GM19193 (cell line): ENCODE data around the gene TRPM3.

Experiments
- POLR2A ChIP-seq: IDR thresholded peaks from 4 replicates; pipeline ENCODE4 v1.6.1; 2011; ENCODE audit not compliant: insufficient read depth, insufficient read length; ENCODE audit errors: extremely low read depth

TRPM3 gene

GRCh38 chr9:70491426-70492318 lies 629.7 kb downstream of the TRPM3 start:
- TF ChIP-seq POLR2A, result no peak

DNA sequence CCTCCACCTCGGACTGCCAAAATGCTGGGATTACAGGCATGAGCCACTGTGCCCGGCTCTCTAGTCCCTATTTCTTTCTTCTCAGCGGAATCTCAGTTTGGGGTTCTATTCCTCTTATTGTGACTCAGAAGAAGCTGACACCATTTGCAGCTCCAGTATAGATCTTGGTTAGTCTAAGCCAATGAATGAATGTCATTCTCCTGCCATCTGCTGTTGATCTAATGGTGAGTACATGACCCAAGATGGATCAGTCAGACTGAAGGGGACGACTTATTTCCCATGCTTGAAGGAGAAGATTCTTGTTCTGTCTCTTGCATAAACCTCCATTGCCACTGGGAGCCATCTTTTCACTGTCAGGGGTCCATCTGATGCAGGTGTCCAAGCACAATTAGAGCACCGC lies 630.9 kb downstream of the TRPM3 start:
- no peak for TF ChIP-seq POLR2A

DNA sequence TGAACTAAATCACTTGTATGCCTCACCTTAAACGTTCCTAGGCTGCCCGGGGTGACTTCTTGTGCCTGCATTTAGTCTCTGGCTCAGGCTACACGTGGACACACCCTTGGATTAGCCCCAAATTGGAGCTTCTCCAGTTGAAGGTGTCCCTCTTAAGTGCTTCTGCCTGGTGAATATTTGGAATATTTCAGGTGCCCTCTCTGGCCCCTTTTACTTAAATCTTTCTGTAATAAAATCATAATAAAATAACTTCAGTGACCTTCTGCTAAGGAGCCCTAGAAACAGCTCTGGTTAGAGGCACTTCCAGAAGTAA lies 632.7 kb downstream of the TRPM3 start:
- TF ChIP-seq POLR2A, result no peak

- TF ChIP-seq POLR2A, result no peak
Measured at GRCh38 chr9:70488098-70488792, 633.2 kb downstream of the TRPM3 start.

DNA sequence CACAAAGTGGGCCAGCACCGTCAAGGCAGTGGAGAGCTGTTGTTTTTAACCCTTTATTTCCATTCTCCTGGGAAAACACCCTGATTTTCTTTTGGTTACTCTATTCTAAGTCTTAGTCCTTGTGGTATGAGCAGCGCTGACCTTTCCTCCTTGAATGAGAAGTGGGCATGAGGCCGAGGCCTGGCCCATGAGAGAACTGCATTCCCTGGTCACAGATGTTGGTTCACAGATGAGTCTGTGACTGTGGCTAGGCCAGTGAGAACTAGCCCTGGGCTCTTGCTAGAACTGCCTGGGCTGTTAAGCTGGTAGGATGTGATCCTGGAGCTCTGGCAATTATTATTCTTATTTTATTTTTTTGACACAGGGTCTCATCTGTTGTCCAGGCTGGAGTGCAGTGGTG lies 635.3 kb downstream of the TRPM3 start:
- TF ChIP-seq POLR2A, result no peak

GRCh38 chr9:70485273-70485858 lies 636.1 kb downstream of the TRPM3 start:
- TF ChIP-seq POLR2A, result no peak

DNA sequence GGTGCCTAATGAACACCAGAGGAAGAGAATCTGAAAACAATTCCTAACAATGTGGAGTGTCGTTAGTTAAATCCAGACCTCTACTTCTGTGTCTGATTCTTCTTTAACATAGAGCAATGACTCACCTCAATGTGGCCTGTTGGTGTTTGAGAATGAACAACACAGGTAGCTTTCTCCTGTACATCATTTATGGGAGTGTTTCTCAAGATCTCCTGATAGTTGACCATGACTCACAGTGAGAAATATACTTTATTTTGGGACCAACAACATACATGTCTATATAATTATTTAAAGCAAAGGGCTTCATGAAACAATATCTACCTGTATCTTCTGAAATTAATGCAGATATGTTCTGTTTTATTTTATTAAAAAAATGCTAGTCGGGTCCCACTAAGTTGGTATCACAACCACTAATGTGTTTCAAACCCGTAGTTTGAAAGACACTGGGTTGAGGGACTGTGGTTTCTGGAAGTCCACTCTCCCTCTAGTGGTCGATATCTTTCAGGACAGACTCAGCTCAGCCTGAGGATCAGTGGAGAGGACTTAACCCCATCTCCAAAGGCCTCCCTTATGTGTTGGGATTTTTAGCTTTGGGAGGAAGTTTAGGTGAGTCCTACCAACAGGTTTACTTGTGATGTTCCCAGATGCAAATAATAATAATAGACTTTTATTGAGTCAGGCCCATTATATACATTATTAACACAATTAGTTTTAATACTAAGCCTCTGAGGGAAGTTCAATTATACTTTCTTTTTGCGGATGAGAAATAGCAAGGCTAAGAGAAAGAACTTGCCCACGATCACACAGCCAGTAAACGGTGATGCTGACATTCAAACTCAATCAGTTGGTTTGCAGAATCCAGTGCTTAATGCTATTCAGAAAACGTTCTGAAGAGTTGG lies 636.9 kb downstream of the TRPM3 start:
- no peak for TF ChIP-seq POLR2A

- no peak for TF ChIP-seq POLR2A
Measured at GRCh38 chr9:70481471-70481870, 640.0 kb downstream of the TRPM3 start.

DNA sequence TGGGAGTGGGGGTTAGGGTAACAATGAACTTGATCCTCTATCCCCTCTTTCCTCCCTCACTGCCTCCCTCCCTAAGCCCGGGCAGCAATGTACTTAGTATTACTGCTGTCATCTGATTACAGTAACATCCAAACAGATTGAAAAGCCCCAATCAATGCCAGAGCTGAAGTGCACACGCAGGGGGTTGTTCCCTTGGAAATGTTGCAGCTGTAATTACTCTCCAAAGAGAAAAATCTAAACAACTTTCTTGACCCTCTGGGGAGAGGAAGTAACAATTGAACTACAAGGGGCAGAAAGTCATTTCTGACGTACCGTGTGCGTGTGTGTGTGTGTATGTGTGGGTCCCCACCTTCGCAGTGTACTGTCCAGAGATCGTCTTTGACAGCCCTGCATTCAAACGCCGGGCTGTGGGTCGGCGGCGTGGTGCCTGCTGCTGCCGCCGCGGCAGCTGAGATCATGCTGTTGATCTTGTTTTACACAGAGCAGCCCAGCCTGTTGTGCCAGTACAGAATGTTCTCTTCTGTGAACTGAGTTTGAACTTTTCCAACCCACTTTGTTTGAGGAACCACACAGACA lies 640.9 kb downstream of the TRPM3 start:
- TF ChIP-seq POLR2A, result no peak

DNA sequence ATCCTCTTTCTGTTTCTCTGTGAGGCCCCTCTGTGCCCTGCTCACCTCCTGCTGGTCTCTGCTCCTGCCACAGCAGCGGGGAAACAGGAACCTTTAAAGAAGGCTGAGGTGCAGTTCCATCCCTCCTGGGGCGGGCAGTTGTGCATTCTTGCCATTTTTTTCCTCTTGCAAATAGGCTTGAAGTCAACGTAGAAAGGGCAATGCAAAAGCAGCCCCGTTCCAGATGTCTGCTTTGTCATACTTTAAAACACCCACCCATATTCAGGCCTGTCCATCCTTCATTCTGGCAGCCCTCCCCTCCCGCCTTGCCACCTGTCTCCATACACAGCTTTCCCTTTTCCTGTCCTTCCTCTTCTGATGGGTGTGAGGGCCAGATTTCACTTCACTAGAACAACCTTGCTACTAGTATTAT lies 641.5 kb downstream of the TRPM3 start:
- no peak for TF ChIP-seq POLR2A
